GM15510 (cell line): Measurements from ENCODE around the gene RABGAP1.

Source experiments
- POLR2A ChIP-seq: IDR thresholded peaks from 3 replicates; pipeline ENCODE4 v1.6.1; 2011; ENCODE audit warnings: borderline replicate concordance; ENCODE audit not compliant: insufficient read length; ENCODE audit errors: extremely low read depth

RABGAP1 gene

GRCh38 chr9:123048748-123049147 lies 107.9 kb downstream of the RABGAP1 start:
- no peak for TF ChIP-seq POLR2A

DNA sequence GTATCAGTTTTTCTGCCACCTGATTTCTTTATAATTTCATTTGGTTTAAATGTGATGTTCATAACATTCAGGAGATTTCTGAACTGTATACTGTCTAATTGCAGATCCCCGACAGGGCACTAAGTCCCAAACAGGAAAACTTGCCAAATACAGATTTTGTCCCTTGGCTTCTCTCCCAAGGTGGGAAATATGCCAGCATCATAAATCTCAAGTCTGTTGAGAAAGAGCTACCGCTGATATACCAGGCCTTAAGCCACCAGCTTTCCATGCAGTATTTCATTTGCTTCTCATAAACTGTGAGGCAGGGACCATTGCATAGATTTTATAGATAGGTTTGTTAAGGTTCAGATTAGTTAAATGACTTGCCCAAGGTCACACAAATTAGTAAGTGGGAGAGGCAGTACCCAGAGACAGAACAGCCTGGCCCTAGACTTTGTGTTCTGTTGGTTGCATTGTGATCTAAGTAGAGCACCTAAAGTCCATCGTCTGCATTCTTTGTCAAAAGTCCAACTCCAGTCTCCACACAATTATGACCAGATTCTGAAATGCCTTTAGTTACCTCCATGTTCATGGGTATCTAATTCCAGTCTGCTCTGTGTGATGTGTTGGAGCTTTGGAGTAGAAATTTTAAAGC lies 108.9 kb downstream of the RABGAP1 start:
- no peak for TF ChIP-seq POLR2A

DNA sequence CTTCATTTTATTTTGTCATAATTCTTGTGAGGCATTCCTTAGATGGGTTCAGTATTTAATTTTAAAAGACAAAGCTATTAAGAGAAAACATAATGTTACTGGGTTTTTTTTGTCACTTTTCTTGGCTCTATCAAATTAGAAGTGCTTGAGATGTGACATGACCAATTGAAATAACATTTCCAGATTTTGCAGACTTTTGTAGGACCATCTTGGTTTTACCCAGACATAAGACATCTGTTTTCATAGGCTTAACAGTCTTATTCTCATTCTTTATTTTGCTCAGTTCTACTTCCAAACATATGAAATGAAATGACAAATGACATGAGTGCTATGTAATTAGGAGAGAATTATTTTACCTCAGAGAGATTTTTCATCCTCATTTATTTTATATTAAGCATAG lies 112.2 kb downstream of the RABGAP1 start:
- no peak for TF ChIP-seq POLR2A

GRCh38 chr9:123053711-123054110 lies 112.9 kb downstream of the RABGAP1 start:
- TF ChIP-seq POLR2A, result no peak

DNA sequence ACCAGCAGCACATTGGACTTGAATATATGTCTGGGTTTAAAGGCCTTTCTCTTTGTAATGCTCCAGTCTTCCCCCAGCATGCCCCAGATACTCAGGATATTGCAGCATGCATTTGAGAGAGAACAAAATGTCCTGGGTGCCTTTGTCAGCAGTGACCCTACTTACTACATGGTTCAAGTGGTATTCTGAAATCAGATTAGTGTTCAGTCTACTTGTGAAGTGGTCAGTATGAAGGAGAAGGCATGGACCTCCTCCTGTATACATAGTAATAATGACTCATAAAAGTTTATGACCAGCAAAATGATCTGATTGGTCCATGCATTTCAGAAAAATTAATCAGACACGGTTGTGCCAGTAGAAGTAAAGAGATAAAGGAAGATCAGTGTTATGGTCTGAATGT lies 118.0 kb downstream of the RABGAP1 start:
- TF ChIP-seq POLR2A, result no peak

DNA sequence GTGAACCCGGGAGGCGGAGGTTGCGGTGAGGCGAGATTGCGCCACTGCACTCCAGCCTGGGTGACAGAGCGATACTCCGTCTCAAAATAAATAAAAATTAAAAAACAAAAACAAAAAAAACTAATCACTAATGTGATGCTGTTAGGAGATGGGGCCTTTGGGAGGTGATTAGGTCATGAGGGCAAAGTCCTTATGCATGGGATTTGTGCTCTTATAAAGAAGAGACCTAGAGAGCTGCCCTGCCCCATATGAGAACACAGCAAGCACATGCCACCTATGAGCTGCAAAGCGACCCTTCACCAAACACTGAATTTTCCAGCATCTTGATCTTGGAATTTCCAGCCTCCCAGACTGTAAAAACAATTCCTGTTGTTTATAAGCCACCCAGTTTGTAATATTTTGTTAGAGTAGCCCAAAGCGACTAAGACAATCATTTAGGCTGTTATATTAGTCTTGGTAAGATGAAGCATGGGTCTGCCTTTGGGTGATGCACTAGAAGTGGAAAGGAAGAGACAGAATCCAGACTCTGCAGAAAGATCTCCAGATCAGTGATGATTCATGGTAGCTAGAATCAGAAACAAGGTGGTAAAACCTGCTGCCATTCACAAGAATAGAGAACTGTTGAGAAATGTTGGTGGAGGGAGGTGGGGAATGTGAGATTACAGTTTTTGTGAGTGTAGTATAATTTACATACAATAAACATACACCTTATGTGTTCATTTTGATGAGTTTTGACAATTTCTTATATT lies 118.8 kb downstream of the RABGAP1 start:
- no peak for TF ChIP-seq POLR2A

DNA sequence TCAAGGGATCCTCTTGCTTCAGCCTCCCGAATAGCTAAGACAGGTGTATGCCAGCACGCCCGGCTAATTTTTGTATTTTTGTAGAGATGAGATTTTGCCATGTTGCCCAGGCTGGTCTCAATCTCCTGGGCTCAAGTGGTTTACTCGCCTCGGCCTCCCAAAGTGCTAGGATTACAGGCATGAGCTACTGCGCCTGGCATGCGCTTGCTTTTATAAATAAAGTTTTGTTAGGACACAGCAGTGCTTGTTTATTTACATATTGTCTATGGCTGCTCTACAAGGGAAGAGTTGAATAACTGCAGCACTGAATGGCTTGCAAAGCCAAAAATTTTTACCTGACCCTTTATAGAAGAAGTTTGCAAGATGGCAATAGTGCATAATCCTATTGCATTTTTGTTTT lies 120.4 kb downstream of the RABGAP1 start:
- TF ChIP-seq POLR2A, result no peak

DNA sequence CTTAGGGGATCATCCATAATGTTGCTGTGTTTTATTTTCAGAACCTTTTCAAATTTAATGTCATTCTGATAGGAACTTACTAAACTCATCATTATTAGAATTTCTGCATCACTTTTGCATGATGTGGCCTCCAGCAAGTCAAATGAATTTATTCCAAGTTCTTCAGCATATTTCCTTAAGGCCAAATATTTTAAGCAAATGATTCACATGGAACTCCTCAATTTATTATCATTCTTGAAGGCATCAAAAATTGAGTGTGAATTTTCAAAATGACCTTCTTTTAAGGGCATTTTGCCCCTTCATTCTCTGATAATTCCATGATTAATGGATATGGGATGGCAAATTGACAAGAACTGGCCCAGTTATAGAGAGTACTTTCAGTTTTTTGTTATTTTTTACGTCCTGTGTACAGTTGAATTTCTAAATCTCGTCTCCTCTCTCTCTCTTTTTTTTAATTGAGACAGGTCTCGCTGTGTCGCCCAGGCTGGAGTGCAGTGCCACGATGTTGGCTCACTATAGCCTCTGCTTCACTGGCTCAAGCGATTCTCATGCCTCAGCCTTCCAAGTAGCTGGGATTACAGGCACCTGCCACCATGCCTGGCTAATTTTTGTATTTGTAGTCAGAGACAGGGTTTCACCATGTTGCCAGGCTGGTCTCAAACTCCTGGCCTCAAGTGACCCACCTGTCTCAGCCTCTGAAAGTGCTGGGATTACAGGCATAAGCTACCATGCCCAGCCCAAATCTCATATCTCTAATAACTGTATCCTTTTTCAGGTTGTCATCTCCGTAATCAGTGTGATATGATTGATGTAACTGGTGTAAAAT lies 121.7 kb downstream of the RABGAP1 start:
- TF ChIP-seq POLR2A, result no peak

GRCh38 chr9:123063177-123063598 lies 122.4 kb downstream of the RABGAP1 start:
- TF ChIP-seq POLR2A, result no peak

- no peak for TF ChIP-seq POLR2A
These were observed 123.1 kb downstream of the RABGAP1 start for GRCh38 chr9:123063896-123064295.

DNA sequence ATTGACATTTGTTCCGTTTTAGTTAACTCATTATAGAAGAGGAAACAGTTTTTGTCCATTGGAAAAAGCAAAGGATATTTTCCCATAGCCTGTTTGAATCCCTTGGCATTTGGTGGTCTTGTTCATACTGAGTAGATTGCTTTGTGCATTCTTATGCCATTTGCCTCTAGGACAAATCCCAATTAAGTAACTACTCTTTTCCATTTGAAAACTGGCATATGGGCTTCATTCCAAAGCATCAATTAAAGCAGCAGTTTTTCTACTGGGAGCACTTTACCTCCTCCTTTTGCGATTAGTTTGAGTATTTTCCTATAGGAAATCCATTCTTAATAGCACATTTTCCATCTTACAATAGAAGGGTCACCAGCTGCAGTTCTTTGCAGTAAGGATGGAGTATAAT lies 123.9 kb downstream of the RABGAP1 start:
- no peak for TF ChIP-seq POLR2A

- TF ChIP-seq POLR2A, result no peak
These were observed 124.4 kb downstream of the RABGAP1 start for GRCh38 chr9:123065196-123065595.

DNA sequence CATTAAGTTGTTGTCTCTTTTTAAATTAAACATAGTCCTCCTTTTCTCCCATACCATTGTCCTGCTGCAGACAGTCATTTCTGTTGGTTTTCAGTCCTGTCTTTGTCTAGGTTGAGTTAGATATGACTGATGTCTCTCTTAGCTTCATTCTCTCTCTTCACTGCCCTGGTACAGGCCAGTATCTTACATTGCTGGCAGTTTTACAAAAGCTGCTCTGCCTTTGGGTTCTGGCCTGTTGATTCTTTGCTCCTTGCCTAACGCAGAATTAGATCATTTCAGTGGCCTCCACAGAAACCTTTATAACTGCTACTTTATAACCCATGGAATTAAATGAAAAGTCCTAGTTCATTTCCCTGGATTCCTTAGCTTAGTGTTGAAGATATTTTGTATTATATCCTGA lies 126.3 kb downstream of the RABGAP1 start:
- TF ChIP-seq POLR2A, result no peak

- TF ChIP-seq POLR2A, result no peak
These were observed 128.2 kb downstream of the RABGAP1 start for GRCh38 chr9:123069010-123069481.

GRCh38 chr9:123070198-123070597 lies 129.4 kb downstream of the RABGAP1 start:
- TF ChIP-seq POLR2A, result no peak
